K562 (cell line): Measurements from ENCODE around the gene TMEM247. TPM values are rescaled to one million over a fixed set of nuclear protein-coding genes. Genes with fewer than 3 reads are reported as not detected.

Source experiments
- ATAC-seq: fragments of 200-7000 bp; cut with Tn5 transposase; 3 replicates; pipeline ENCODE4 v1.9.1; 2020; ENCODE audit warnings: moderate library complexity
- BruUV-seq: library from RNA; stranded (reverse); fragments of 400-500 nt; replicated peaks from 2 replicates; lab custom pipeline; 2021; lab: Mats Ljungman, UMichigan
- CTCF ChIA-PET: fragments of 300-600 bp; formaldehyde crosslinking; extraction: SDS; loops from one replicate; lab custom pipeline; 2021; ENCODE audit warnings: low intra/inter-chr PET ratio; lab: Yijun Ruan, JAX
- POLR2A ChIA-PET: fragments of 300-600, 350-650 bp; sonication (Branson Sonifier 250); formaldehyde crosslinking; extraction: SDS; loops from one replicate; lab custom pipeline; 2021; ENCODE audit warnings: antibody characterized with exemption, inconsistent platforms; lab: Yijun Ruan, JAX
- DNase-seq, 4 experiments: peaks; one replicate each; pipeline versions ENCODE4 v3.0.0 to v3.0.0-alpha.2; 2011 to 2018; ENCODE audit warnings: low spot score in 3 of 4, mixed read lengths in 3 of 4; ENCODE audit errors: extremely low read depth in 1 of 4
- FAIRE-seq: peaks from 2 replicates; lab custom pipeline; 2011; peaks lifted over from hg19 to GRCh38; lab: Jason Lieb, UNC
- H2AFZ ChIP-seq: 2 replicates; pipeline ENCODE4 v1.6.0; 2011; ENCODE audit warnings: low read depth, low read length, control low read depth, inconsistent platforms
- H3K27ac ChIP-seq: fragments of 200-600 bp; 3 replicates; pipeline ENCODE4 v1.8.0; 2011; ENCODE audit warnings: low read depth, mild to moderate bottlenecking, control low read depth, inconsistent platforms, low read length, moderate library complexity, mixed read lengths; ENCODE audit errors: extremely low read depth
- H3K27me3 ChIP-seq, 2 experiments: fragments of 300-600 bp in 1 of 2; 2 replicates in 1 of 2; 3 replicates in 1 of 2; pipeline versions ENCODE4 v1.6.0 to v1.8.0; 2011; ENCODE audit warnings: inconsistent platforms in 2 of 2, low read length in 2 of 2, mild to moderate bottlenecking in 1 of 2, mixed read lengths in 1 of 2, moderate library complexity in 1 of 2; ENCODE audit not compliant: control insufficient read depth in 2 of 2, insufficient read depth in 2 of 2
- H3K36me3 ChIP-seq: fragments of 300-600 bp; 3 replicates; pipeline ENCODE4 v1.8.0; 2011; ENCODE audit warnings: mild to moderate bottlenecking, low read length, inconsistent platforms; ENCODE audit not compliant: control insufficient read depth, insufficient read depth
- H3K4me1 ChIP-seq, 2 experiments: fragments of 200-600 bp in 1 of 2; replicated peaks in 1 of 2; 2 replicates in 1 of 2; 3 replicates in 1 of 2; pipeline versions ENCODE4 v1.5.1 to v1.8.0; 2011; ENCODE audit warnings: inconsistent platforms in 2 of 2, low read length in 2 of 2, mild to moderate bottlenecking in 1 of 2, mixed read lengths in 1 of 2, moderate library complexity in 1 of 2; ENCODE audit not compliant: control insufficient read depth in 2 of 2, insufficient read depth in 2 of 2
- H3K4me2 ChIP-seq: 2 replicates; pipeline ENCODE4 v1.6.1; 2011; ENCODE audit warnings: low read length, control low read depth, inconsistent platforms, mixed read lengths; ENCODE audit not compliant: insufficient read depth
- H3K4me3 ChIP-seq: fragments of 200-600 bp; sonication (generic), shearing (Covaris generic); 2 replicates; pipeline ENCODE4 v1.5.1; 2016; ENCODE audit warnings: control low read depth, inconsistent platforms
- H3K79me2 ChIP-seq: fragments of 200-600 bp; 3 replicates; pipeline ENCODE4 v1.8.0; 2011; ENCODE audit warnings: low read length, inconsistent platforms; ENCODE audit not compliant: control insufficient read depth, insufficient read depth
- H3K9ac ChIP-seq, 2 experiments: 2 replicates each; pipeline versions ENCODE4 v1.6.0 to v1.6.1; 2011; ENCODE audit warnings: low read depth in 2 of 2, low read length in 2 of 2, control low read depth in 1 of 2, inconsistent platforms in 1 of 2, mild to moderate bottlenecking in 1 of 2, mixed read lengths in 1 of 2; ENCODE audit not compliant: insufficient read depth in 1 of 2
- H3K9me1 ChIP-seq: one replicate; pipeline ENCODE4 v1.6.0; 2011; ENCODE audit warnings: inconsistent platforms, mild to moderate bottlenecking, low read length, moderate library complexity; ENCODE audit not compliant: control insufficient read depth, insufficient read depth
- H3K9me3 ChIP-seq: replicated peaks from 2 replicates; pipeline ENCODE4 v1.5.1; 2011; ENCODE audit warnings: low read depth, low read length, inconsistent platforms; ENCODE audit not compliant: control insufficient read depth, insufficient read depth
- H4K20me1 ChIP-seq: replicated peaks from 2 replicates; pipeline ENCODE4 v1.6.1; 2011; ENCODE audit warnings: low read length, inconsistent platforms, mixed read lengths; ENCODE audit not compliant: control insufficient read depth, insufficient read depth
- EHMT2 ChIP-seq: fragments of 450-650 bp; IDR thresholded peaks from 2 replicates; pipeline ENCODE4 v1.6.1; 2018; ENCODE audit warnings: antibody characterized with exemption
- KLF6 ChIP-seq: fragments of 250-450 bp; sonication (Bioruptor Pico); IDR thresholded peaks from 2 replicates; pipeline ENCODE4 v1.4.0; 2020; ENCODE audit warnings: mild to moderate bottlenecking, moderate library complexity, borderline replicate concordance
- NONO ChIP-seq, 2 experiments: fragments of 200-400 bp in 1 of 2; fragments of 450-650 bp in 1 of 2; formaldehyde crosslinking in 1 of 2; IDR thresholded peaks; 2 replicates each; pipeline ENCODE4 v1.6.1; 2017; ENCODE audit warnings: low read depth in 2 of 2, mild to moderate bottlenecking in 2 of 2, moderate library complexity in 2 of 2, low read length in 1 of 2
- RBM22 ChIP-seq: fragments of 200-400 bp; formaldehyde crosslinking; IDR thresholded peaks from 2 replicates; pipeline ENCODE4 v1.6.1; 2018; ENCODE audit warnings: low read length, low read depth; ENCODE audit not compliant: poor library complexity, severe bottlenecking
- SIN3A ChIP-seq, 2 experiments: fragments of 150-350 bp in 1 of 2; IDR thresholded peaks; 2 replicates each; pipeline ENCODE4 v1.6.1; 2011 to 2016; ENCODE audit warnings: borderline replicate concordance in 2 of 2, low read depth in 2 of 2, low read length in 2 of 2, mild to moderate bottlenecking in 2 of 2, moderate library complexity in 2 of 2; ENCODE audit not compliant: control insufficient read depth in 1 of 2
- TAF7 ChIP-seq: fragments of 450-650 bp; IDR thresholded peaks from 2 replicates; pipeline ENCODE4 v1.6.1; 2016; ENCODE audit warnings: missing genetic modification characterization, missing compliant biosample characterization
- TEAD2 ChIP-seq: fragments of 450-650 bp; IDR thresholded peaks from 2 replicates; pipeline ENCODE4 v1.6.1; 2016; ENCODE audit warnings: missing genetic modification characterization, control low read depth, missing compliant biosample characterization
- WGBS: fragments of 100-300 bp; shearing (Covaris generic); methylation state at CpG from one replicate; pipeline ENCODE4 v1.1.6; 2016; ENCODE audit warnings: low coverage, mixed read lengths; ENCODE audit not compliant: insufficient coverage; ENCODE audit errors: missing lambda C conversion rate; 5-methylcytosine and 5-hydroxymethylcytosine counted together
- in situ Hi-C: fragments of 300-500 bp; cut with MboI; formaldehyde crosslinking; loops from 4 replicates; pipeline ENCODE4 v1.15.0; 2018; ENCODE audit warnings: inconsistent platforms, mixed read lengths
- intact Hi-C: fragments of 100-400 bp; cut with micrococcal nuclease; formaldehyde crosslinking; loops from 2 replicates; pipeline ENCODE4 v1.14.2; 2022
- polyA plus RNA-seq, 8 experiments: library from polyadenylated mRNA; depleted of rRNA in 4 of 8; stranded (reverse) in 5 of 8; unstranded in 3 of 8; fragments of >200 nt; fragmentation: Nextera tagmentation in 2 of 8; fragmentation: Illumina TruSeq in 1 of 8; extraction: Ambion mirVana in 2 of 8; extraction: Trizol in 1 of 8; gene quantifications; 2 replicates each; pipeline versions ENCODE4 v1.2.1 to v1.2.3, GENCODE V29; 2011 to 2014; ENCODE audit warnings: inconsistent platforms in 1 of 8, missing spikeins in 1 of 8
- total RNA-seq, 7 experiments: library from RNA; depleted of rRNA in 6 of 7; stranded (reverse); fragments of >200 nt in 6 of 7; fragmentation: Illumina TruSeq in 2 of 7; extraction: Trizol in 2 of 7; gene quantifications; 2 replicates each; pipeline versions ENCODE4 v1.2.1 to v1.2.3, GENCODE V29; 2011 to 2021; ENCODE audit warnings: low replicate concordance in 1 of 7

The TMEM247 gene
- total and polyA plus RNA-seq, 9 of the 15 experiments (the other 6 are each of a cell fraction or from before 2014, with no cell fraction given): 0.24 to 4.7 (median 3.1) TPM

- WGBS: 18% methylated on average over 9 of the region's 9 CpGs
- DNase-seq (no peak), ATAC-seq (no peak), FAIRE-seq (no peak)
- H4K20me1 ChIP-seq: no peaks in the 10 kb centered on the region
- peaks cover 4% of the 10 kb centered on the region in 2 experiments; a peak in 2 of 5 replicates for H3K4me1 ChIP-seq
- no peaks in the 10 kb centered on the region for H3K9me3 ChIP-seq
- no peak overlapping the region for H3K9ac ChIP-seq
- CTCF ChIA-PET: no interaction called here
- BruUV-seq: no TSS peak
- H3K27ac ChIP-seq: no peak overlapping the region
- H2AFZ ChIP-seq: no peak overlapping the region
- in situ Hi-C loops (no loop called here), intact Hi-C loops (no loop called here)
- TF ChIP-seq NONO (IDR thresholded peaks at IDR 0.05; ENCODE audit: low read depth in 2 of 2, low read length in 1 of 2): no peak
- TF ChIP-seq EHMT2: no peak
- TF ChIP-seq KLF6 (CRISPR knock-in tag): no peak
- no peak for TF ChIP-seq SIN3A (IDR thresholded peaks at IDR 0.05; ENCODE audit: borderline replicate concordance in 2 of 2, control insufficient read depth in 1 of 2, low read depth in 2 of 2, low read length in 2 of 2)
- TF ChIP-seq TEAD2 (tag): no peak
- no peak for TF ChIP-seq RBM22
- TF ChIP-seq TAF7: no peak
- POLR2A ChIA-PET: no interaction called here
- H3K36me3 ChIP-seq: no peaks in the 10 kb centered on the region
- H3K4me3 ChIP-seq: no peak overlapping the region
- H3K27me3 ChIP-seq: peaks cover 7 to 16% of the 10 kb centered on the region in 2 experiments; a peak in 4 of 5 replicates
- no peaks in the 10 kb centered on the region for H3K79me2 ChIP-seq
- no peak overlapping the region for H3K4me2 ChIP-seq
- no peaks in the 10 kb centered on the region for H3K9me1 ChIP-seq
Observed at GRCh38 chr2:46495231-46496030, 16.1 kb downstream of the TMEM247 start.
